ENCODE measurements around the gene ATP12A.

The ATP12A gene

GRCh38 chr13:24663586-24663985, 16.6 kb upstream of the ATP12A start:
- DNase-seq, result no peak

- DNase-seq, result no peak
Measured at GRCh38 chr13:24664726-24665409, 15.3 kb upstream of the ATP12A start.

GRCh38 chr13:24668511-24668910, 11.7 kb upstream of the ATP12A start:
- no peak for DNase-seq

GRCh38 chr13:24668955-24669582, 11.1 kb upstream of the ATP12A start:
- no peak for DNase-seq

- no peak for DNase-seq
Measured at GRCh38 chr13:24670174-24670573, 10.0 kb upstream of the ATP12A start.

- no peak for DNase-seq
Measured at GRCh38 chr13:24670961-24671381, 9.2 kb upstream of the ATP12A start.

- DNase-seq, result no peak
Measured at GRCh38 chr13:24671386-24672113, 8.7 kb upstream of the ATP12A start.

GRCh38 chr13:24672141-24673132, 7.8 kb upstream of the ATP12A start:
- no peak for DNase-seq

- DNase-seq, result no peak
Measured at GRCh38 chr13:24675806-24676570, 4.2 kb upstream of the ATP12A start.

- no peak for DNase-seq
Measured at GRCh38 chr13:24678151-24678550, 2.1 kb upstream of the ATP12A start.

GRCh38 chr13:24679686-24680085, 522 bp upstream of the ATP12A start:
- DNase-seq, result no peak

- no peak for DNase-seq
Measured at GRCh38 chr13:24680921-24681604, 855 bp downstream of the ATP12A start.

- DNase-seq, result no peak
Measured at GRCh38 chr13:24681930-24682329, 1.7 kb downstream of the ATP12A start.

GRCh38 chr13:24682353-24682752, 2.1 kb downstream of the ATP12A start:
- no peak for DNase-seq

GRCh38 chr13:24683351-24683750, 3.1 kb downstream of the ATP12A start:
- DNase-seq, result no peak

GRCh38 chr13:24683838-24684599, 3.8 kb downstream of the ATP12A start:
- DNase-seq, result peak; percentile 60

- no peak for DNase-seq
Measured at GRCh38 chr13:24684600-24684998, 4.4 kb downstream of the ATP12A start.

- no peak for DNase-seq
Measured at GRCh38 chr13:24685314-24685713, 5.1 kb downstream of the ATP12A start.

- no peak for DNase-seq
Measured at GRCh38 chr13:24687611-24688010, 7.4 kb downstream of the ATP12A start.

- no peak for DNase-seq
Measured at GRCh38 chr13:24688111-24688510, 7.9 kb downstream of the ATP12A start.

GRCh38 chr13:24688950-24689349, 8.7 kb downstream of the ATP12A start:
- DNase-seq, result no peak

Data from NK-92 treated with Interleukin-12 subunit alpha and Interleukin-12 subunit beta, amount 100 ng/mL, for 24 hours (cell line).